GM12891 (cell line): ENCODE results near the gene ACSL1.

ENCODE experiments used
- PAX5 ChIP-seq: IDR thresholded peaks from 2 replicates; pipeline ENCODE4 v1.6.1; 2011; ENCODE audit warnings: low read length, moderate library complexity, mild to moderate bottlenecking; ENCODE audit not compliant: insufficient read depth, severe bottlenecking
- POLR2A ChIP-seq: IDR thresholded peaks from 2 replicates; pipeline ENCODE4 v1.6.1; 2011; ENCODE audit warnings: low read depth, low read length, control low read depth
- POLR2AphosphoS5 ChIP-seq: IDR thresholded peaks from 2 replicates; pipeline ENCODE4 v1.6.1; 2011; ENCODE audit warnings: low read depth, low read length, control low read depth
- POU2F2 ChIP-seq: IDR thresholded peaks from 2 replicates; pipeline ENCODE4 v1.6.1; 2011; ENCODE audit warnings: low read depth, mild to moderate bottlenecking, control low read depth, low read length, moderate library complexity
- SPI1 ChIP-seq: IDR thresholded peaks from 2 replicates; pipeline ENCODE4 v1.6.1; 2011; ENCODE audit warnings: low read depth, low read length, control low read depth
- TAF1 ChIP-seq: IDR thresholded peaks from 2 replicates; pipeline ENCODE4 v1.6.1; 2011; ENCODE audit warnings: low read depth, low read length, control low read depth

DNA sequence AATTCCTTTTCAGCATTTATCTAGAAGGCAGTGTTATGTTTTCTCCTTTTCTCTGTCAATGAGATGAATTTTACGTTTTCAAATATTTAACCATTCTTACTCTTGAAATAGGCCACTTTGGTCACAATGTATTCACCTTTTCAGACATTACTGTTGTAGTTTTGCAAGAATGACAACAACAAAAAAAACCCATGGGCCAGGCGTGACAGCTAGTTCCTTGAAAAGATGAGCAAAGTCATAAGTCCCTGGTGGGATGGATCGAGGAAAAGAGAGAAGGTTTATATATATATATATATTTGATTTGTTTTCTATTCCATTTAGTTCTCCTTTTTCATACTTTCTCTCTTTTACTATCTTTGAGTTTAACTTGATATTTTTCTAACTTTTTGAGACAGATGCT, 38.1 kb upstream of the ACSL1 start:
- TF ChIP-seq SPI1: no peak
- TF ChIP-seq POLR2AphosphoS5: no peak
- TF ChIP-seq POLR2A: no peak
- TF ChIP-seq TAF1: no peak
- no peak for TF ChIP-seq PAX5
- no peak for TF ChIP-seq POU2F2
